Stimulated activated CD4-positive, alpha-beta T cell treated with anti-CD3 and anti-CD28 coated beads, Interleukin-15, amount 100 ng/mL, for 1 hour (primary cell): ENCODE data around the gene TET3.

Experiments
- DNase-seq, 2 donors: peaks; one replicate each; pipeline ENCODE4 v3.0.0-alpha.2; 2020; ENCODE audit warnings: low read depth in 1 of 2, low spot score in 1 of 2

The TET3 gene

GRCh38 chr2:73985308-73986084, 786 bp downstream of the TET3 start:
- DNase-seq: peak in 1 of 2 donors; percentile 68

- no peak for DNase-seq
Observed at GRCh38 chr2:73986085-73986681, 1.5 kb downstream of the TET3 start.

GRCh38 chr2:73987109-73987947, 2.6 kb downstream of the TET3 start:
- no peak for DNase-seq

GRCh38 chr2:73987948-73988700, 3.4 kb downstream of the TET3 start:
- DNase-seq: no peak

GRCh38 chr2:73989972-73990371, 5.3 kb downstream of the TET3 start:
- DNase-seq: no peak

GRCh38 chr2:73990531-73990930, 5.8 kb downstream of the TET3 start:
- no peak for DNase-seq

GRCh38 chr2:73992036-73992435, 7.3 kb downstream of the TET3 start:
- DNase-seq: no peak

- no peak for DNase-seq
Observed at GRCh38 chr2:73993376-73993775, 8.7 kb downstream of the TET3 start.

- DNase-seq: no peak
Observed at GRCh38 chr2:73993778-73994177, 9.1 kb downstream of the TET3 start.

GRCh38 chr2:73994178-73994831, 9.6 kb downstream of the TET3 start:
- DNase-seq: no peak

- DNase-seq: no peak
Observed at GRCh38 chr2:73995810-73996209, 11.1 kb downstream of the TET3 start.

- no peak for DNase-seq
Observed at GRCh38 chr2:73997813-73998212, 13.1 kb downstream of the TET3 start.

GRCh38 chr2:73998451-73998850, 13.7 kb downstream of the TET3 start:
- no peak for DNase-seq

- no peak for DNase-seq
Observed at GRCh38 chr2:73998933-73999332, 14.2 kb downstream of the TET3 start.

GRCh38 chr2:73999881-74000597, 15.3 kb downstream of the TET3 start:
- DNase-seq: no peak

- DNase-seq: no peak
Observed at GRCh38 chr2:74000666-74001065, 16.0 kb downstream of the TET3 start.

GRCh38 chr2:74001121-74001520, 16.4 kb downstream of the TET3 start:
- DNase-seq: no peak

- no peak for DNase-seq
Observed at GRCh38 chr2:74001781-74002504, 17.2 kb downstream of the TET3 start.
